ENCODE measurements around the gene MPDU1.

- TF ChIP-seq CEBPB (IDR thresholded peaks at IDR 0.05; ENCODE audit: low read depth, low read length) (no peak), BHLHE40 (IDR thresholded peaks at IDR 0.05; ENCODE audit: low read depth, low read length) (no peak), CTCF (conservative IDR thresholded peaks at IDR 0.05; ENCODE audit: low read depth, low read length) (no peak), POLR2A (IDR thresholded peaks at IDR 0.05; ENCODE audit: low read depth, low read length) (no peak), RFX5 (IDR thresholded peaks at IDR 0.05; ENCODE audit: low read depth, low read length) (no peak), SMC3 (IDR thresholded peaks at IDR 0.05; ENCODE audit: low read depth, low read length) (no peak), RCOR1 (IDR thresholded peaks at IDR 0.05; ENCODE audit: insufficient replicate concordance, low read length) (no peak), MAFK (IDR thresholded peaks at IDR 0.05; ENCODE audit: low read depth, low read length) (no peak)
Measured at GRCh38 chr17:7580604-7581575, 2.8 kb upstream of the MPDU1 start.

All from IMR-90 (cell line).